ENCODE results near the gene NBEAL2. TPM values are rescaled to one million over a fixed set of nuclear protein-coding genes. Genes with fewer than 3 reads are reported as not detected.

The NBEAL2 gene
- total and polyA plus RNA-seq, 3 donors from 2014 or later = 16.2 to 44.8 (median 40.2) TPM

DNA sequence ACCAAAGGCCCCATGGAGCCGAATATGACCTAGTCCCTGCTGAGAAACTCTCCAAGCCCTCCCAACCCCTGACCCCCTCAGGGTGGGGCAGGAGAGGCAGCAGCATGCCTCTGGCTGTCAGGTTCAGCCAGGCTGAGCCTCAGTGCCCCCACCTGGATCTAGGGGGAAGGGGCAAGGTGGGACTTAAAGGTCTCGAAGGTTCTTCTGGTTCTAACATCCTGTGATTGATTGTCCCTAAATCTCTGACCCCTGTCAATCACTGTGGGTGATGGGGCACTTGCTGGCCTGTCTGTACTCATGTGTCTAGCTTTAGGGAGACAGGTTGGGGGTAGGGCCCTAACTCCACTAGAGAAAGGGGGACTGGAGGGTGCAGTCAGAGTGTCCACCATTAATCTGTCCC, 13.8 kb downstream of the NBEAL2 start:
- Histone ChIP-seq H3K9me3 (no peaks in the 10 kb centered on the region), H3K27ac (no peak overlapping the region), H3K27me3 (no peaks in the 10 kb centered on the region), H3K36me3 (ENCODE audit: low read depth, missing control alignments) (no peaks in the 10 kb centered on the region), H3K4me1 (no peaks in the 10 kb centered on the region), H3K4me3 (no peak overlapping the region)
- no peak for TF ChIP-seq POLR2A (IDR thresholded peaks at IDR 0.05)
- TF ChIP-seq, protein P1, sequence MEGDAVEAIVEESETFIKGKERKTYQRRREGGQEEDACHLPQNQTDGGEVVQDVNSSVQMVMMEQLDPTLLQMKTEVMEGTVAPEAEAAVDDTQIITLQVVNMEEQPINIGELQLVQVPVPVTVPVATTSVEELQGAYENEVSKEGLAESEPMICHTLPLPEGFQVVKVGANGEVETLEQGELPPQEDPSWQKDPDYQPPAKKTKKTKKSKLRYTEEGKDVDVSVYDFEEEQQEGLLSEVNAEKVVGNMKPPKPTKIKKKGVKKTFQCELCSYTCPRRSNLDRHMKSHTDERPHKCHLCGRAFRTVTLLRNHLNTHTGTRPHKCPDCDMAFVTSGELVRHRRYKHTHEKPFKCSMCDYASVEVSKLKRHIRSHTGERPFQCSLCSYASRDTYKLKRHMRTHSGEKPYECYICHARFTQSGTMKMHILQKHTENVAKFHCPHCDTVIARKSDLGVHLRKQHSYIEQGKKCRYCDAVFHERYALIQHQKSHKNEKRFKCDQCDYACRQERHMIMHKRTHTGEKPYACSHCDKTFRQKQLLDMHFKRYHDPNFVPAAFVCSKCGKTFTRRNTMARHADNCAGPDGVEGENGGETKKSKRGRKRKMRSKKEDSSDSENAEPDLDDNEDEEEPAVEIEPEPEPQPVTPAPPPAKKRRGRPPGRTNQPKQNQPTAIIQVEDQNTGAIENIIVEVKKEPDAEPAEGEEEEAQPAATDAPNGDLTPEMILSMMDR (IDR thresholded peaks at IDR 0.05) = no peak
- intact Hi-C loops (cut with DNase I; ENCODE audit: low total_unique reads) = no loop called here
- DNase-seq = no peak
- 73 to 94% methylated on average over 2 of the region's 2 CpGs for WGBS, 2 donors

DNA sequence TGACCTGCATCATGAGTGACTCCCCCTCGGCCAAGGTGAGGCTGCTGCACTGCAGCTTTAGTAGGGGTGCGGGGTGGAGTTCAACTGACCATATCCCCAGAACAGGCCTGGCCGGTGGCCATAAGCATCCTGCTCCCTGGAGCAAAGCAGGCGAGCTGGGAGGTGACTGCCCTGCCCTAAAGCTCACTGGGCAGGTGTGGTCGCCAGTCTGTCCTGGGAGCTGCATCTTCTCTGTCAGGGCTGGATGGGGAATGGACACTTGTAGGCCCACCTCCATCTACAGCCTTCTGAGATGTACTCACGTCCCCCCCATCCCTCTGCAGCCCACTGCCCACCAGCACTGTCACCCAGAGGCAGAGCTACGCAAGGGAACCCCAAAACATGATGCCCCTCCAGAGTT, 14.5 kb downstream of the NBEAL2 start:
- Histone ChIP-seq H3K27me3 (no peaks in the 10 kb centered on the region), H3K27ac (no peak overlapping the region), H3K4me3 (no peak overlapping the region), H3K9me3 (no peaks in the 10 kb centered on the region), H3K4me1 (no peaks in the 10 kb centered on the region), H3K36me3 (ENCODE audit: low read depth, missing control alignments) (no peaks in the 10 kb centered on the region)
- no peak for TF ChIP-seq POLR2A (IDR thresholded peaks at IDR 0.05)
- TF ChIP-seq, protein P1 (IDR thresholded peaks at IDR 0.05) = no peak
- WGBS, 2 donors = 91 to 93% methylated on average over 3 to 7 of the region's 7 CpGs
- DNase-seq = no peak
- intact Hi-C loops (cut with DNase I; ENCODE audit: low total_unique reads) = no loop called here

DNA sequence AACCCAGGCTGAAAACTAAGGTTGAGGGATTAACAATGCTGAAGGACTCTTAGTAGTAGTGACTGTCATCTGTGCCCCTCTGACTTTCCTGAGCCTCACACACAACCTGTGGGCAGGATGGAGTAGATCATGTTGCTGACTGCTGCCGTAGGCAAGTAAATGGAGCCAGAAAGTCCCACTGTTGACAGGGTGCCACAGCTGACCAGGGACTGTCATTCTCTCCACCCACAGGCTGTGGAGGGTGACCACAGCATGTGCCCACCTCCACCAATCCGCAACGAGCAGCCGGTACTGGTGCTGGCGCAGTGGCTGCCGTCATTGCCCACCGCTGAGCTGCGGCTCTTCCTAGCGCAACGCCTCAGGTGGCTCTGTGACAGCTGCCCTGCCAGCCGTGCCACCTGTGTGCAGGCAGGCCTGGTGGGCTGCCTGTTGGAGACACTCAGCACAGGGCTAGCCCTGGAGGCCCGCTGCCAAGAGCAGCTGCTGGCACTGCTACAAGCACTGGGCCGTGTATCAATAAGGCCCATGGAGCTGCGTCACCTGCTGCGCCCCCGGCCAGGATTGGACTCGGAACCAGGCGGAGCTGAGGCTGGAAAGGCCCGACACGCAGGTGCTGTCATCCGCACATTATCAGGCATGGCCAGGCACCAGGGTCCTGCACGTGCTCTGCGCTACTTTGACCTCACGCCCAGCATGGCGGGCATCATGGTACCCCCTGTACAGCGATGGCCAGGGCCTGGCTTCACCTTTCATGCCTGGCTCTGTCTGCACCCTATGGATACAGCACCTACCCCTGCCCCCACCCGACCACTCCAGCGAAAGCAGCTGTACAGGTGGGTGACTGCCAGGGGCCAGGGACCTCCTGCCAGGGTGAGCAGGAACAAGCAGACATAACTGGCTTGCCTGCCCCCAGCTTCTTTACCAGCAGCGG, 15.6 kb downstream of the NBEAL2 start:
- TF ChIP-seq, protein P1 (IDR thresholded peaks at IDR 0.05) = no peak
- no peak for TF ChIP-seq POLR2A (IDR thresholded peaks at IDR 0.05)
- no peaks in the 10 kb centered on the region for H3K4me1 ChIP-seq
- H3K27ac ChIP-seq = no peak overlapping the region
- no peaks in the 10 kb centered on the region for H3K36me3 ChIP-seq (ENCODE audit: low read depth, missing control alignments)
- no peak for DNase-seq
- no peaks in the 10 kb centered on the region for H3K27me3 ChIP-seq
- no peaks in the 10 kb centered on the region for H3K9me3 ChIP-seq
- 96% methylated on average over 6 to 22 of the region's 29 CpGs for WGBS, 2 donors
- intact Hi-C loops (cut with DNase I; ENCODE audit: low total_unique reads) = loop anchor here (5.0 kb wide), 1 partner anchor 73 kb away; no protein-coding TSS in a partner anchor
- H3K4me3 ChIP-seq = no peak overlapping the region

DNA sequence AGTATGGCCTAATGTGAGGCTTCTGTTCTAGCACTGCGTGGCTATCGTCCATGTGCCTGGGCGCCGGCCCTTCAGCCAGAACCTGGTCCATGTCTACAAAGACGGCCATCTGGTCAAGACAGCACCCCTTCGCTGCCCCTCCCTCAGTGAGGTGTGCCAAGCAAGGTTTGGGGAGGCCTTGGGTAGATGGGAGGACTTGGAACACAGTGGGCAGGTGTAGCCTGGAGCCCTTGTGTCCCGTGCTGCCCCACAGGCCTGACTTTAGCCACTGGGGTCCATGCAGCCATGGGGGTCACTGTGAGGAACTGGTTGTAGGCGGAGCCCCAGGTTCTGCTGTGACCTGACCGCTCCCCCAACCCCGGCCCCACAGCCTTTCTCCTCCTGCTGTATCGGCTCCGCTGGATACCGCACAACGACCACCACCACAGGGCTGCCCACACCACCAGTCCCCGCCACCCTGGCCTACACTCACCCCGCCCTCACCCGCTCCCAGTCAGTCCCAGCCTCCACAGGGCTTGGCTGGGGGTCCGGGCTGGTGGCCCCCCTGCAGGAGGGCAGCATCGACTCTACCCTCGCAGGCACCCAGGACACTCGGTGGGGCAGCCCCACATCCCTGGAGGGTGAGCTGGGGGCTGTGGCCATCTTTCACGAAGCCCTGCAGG, 16.6 kb downstream of the NBEAL2 start:
- Histone ChIP-seq H3K4me3 (no peak overlapping the region), H3K27ac (no peak overlapping the region), H3K27me3 (no peaks in the 10 kb centered on the region), H3K4me1 (no peaks in the 10 kb centered on the region), H3K36me3 (ENCODE audit: low read depth, missing control alignments) (no peaks in the 10 kb centered on the region), H3K9me3 (no peaks in the 10 kb centered on the region)
- no peak for TF ChIP-seq POLR2A (IDR thresholded peaks at IDR 0.05)
- TF ChIP-seq, protein P1 (IDR thresholded peaks at IDR 0.05) = no peak
- intact Hi-C loops (cut with DNase I; ENCODE audit: low total_unique reads) = loop anchor here (5.0 kb wide), 1 partner anchor 74 kb away; no protein-coding TSS in a partner anchor
- WGBS, 2 donors = 90 to 96% methylated on average over 7 to 22 of the region's 22 CpGs
- no peak for DNase-seq

Measured in testis (tissue), 3 donors.